Mucosa of stomach (tissue), 1 donor: ENCODE data around the gene IL31RA.

ENCODE experiments used
- H3K27me3 ChIP-seq: one replicate; pipeline ENCODE4 v1.7.0; 2013; ENCODE audit warnings: mild to moderate bottlenecking, low read length; ENCODE audit not compliant: control insufficient read depth, insufficient read depth
- H3K36me3 ChIP-seq: one replicate; pipeline ENCODE4 v1.7.0; 2013; ENCODE audit warnings: low read length; ENCODE audit not compliant: control insufficient read depth, insufficient read depth
- H3K4me1 ChIP-seq: one replicate; pipeline ENCODE4 v1.7.0; 2013; ENCODE audit warnings: mild to moderate bottlenecking, low read length; ENCODE audit not compliant: control insufficient read depth, insufficient read depth
- H3K4me3 ChIP-seq: one replicate; pipeline ENCODE4 v1.7.0; 2013; ENCODE audit warnings: low read length
- H3K9ac ChIP-seq: one replicate; pipeline ENCODE4 v1.7.0; 2013; ENCODE audit warnings: mild to moderate bottlenecking, low read length, moderate library complexity
- H3K9me3 ChIP-seq: one replicate; pipeline ENCODE4 v1.7.0; 2013; ENCODE audit warnings: mild to moderate bottlenecking, low read length, moderate library complexity; ENCODE audit not compliant: control insufficient read depth
- donor health status: Pancreatic carcinoma.

IL31RA gene

GRCh38 chr5:55894135-55894534 lies 43.0 kb downstream of the IL31RA start:
- H3K9me3 ChIP-seq, result no peaks in the 10 kb centered on the region
- H3K36me3 ChIP-seq, result no peaks in the 10 kb centered on the region
- H3K4me3 ChIP-seq, result no peak overlapping the region
- no peaks in the 10 kb centered on the region for H3K4me1 ChIP-seq
- H3K9ac ChIP-seq, result no peak overlapping the region
- H3K27me3 ChIP-seq, result peaks cover 4% of the 10 kb centered on the region

- no peaks in the 10 kb centered on the region for H3K4me1 ChIP-seq
- H3K36me3 ChIP-seq, result no peaks in the 10 kb centered on the region
- H3K9ac ChIP-seq, result no peak overlapping the region
- peaks cover 4% of the 10 kb centered on the region for H3K27me3 ChIP-seq
- no peak overlapping the region for H3K4me3 ChIP-seq
- H3K9me3 ChIP-seq, result no peaks in the 10 kb centered on the region
Measured at GRCh38 chr5:55895346-55895745, 44.2 kb downstream of the IL31RA start.

GRCh38 chr5:55896238-55896637 lies 45.1 kb downstream of the IL31RA start:
- Histone ChIP-seq H3K9ac (no peak overlapping the region), H3K4me3 (no peak overlapping the region), H3K4me1 (no peaks in the 10 kb centered on the region), H3K27me3 (peaks cover 4% of the 10 kb centered on the region), H3K9me3 (no peaks in the 10 kb centered on the region), H3K36me3 (no peaks in the 10 kb centered on the region)

GRCh38 chr5:55896663-55897062 lies 45.5 kb downstream of the IL31RA start:
- H3K36me3 ChIP-seq, result no peaks in the 10 kb centered on the region
- H3K4me3 ChIP-seq, result no peak overlapping the region
- no peak overlapping the region for H3K9ac ChIP-seq
- no peaks in the 10 kb centered on the region for H3K9me3 ChIP-seq
- H3K27me3 ChIP-seq, result peaks cover 4% of the 10 kb centered on the region
- H3K4me1 ChIP-seq, result no peaks in the 10 kb centered on the region

- Histone ChIP-seq H3K27me3 (peaks cover 4% of the 10 kb centered on the region), H3K9ac (no peak overlapping the region), H3K9me3 (no peaks in the 10 kb centered on the region), H3K36me3 (no peaks in the 10 kb centered on the region), H3K4me1 (no peaks in the 10 kb centered on the region), H3K4me3 (no peak overlapping the region)
Measured at GRCh38 chr5:55897206-55897894, 46.2 kb downstream of the IL31RA start.

- no peak overlapping the region for H3K9ac ChIP-seq
- H3K36me3 ChIP-seq, result no peaks in the 10 kb centered on the region
- no peaks in the 10 kb centered on the region for H3K4me1 ChIP-seq
- H3K27me3 ChIP-seq, result peaks cover 4% of the 10 kb centered on the region
- H3K4me3 ChIP-seq, result no peak overlapping the region
- H3K9me3 ChIP-seq, result no peaks in the 10 kb centered on the region
Measured at GRCh38 chr5:55897905-55898304, 46.7 kb downstream of the IL31RA start.

- H3K4me3 ChIP-seq, result no peak overlapping the region
- H3K9me3 ChIP-seq, result no peaks in the 10 kb centered on the region
- no peak overlapping the region for H3K9ac ChIP-seq
- H3K27me3 ChIP-seq, result peaks cover 4% of the 10 kb centered on the region
- H3K4me1 ChIP-seq, result no peaks in the 10 kb centered on the region
- no peaks in the 10 kb centered on the region for H3K36me3 ChIP-seq
Measured at GRCh38 chr5:55899344-55899743, 48.2 kb downstream of the IL31RA start.

GRCh38 chr5:55900068-55900467 lies 48.9 kb downstream of the IL31RA start:
- no peak overlapping the region for H3K4me3 ChIP-seq
- no peaks in the 10 kb centered on the region for H3K36me3 ChIP-seq
- no peaks in the 10 kb centered on the region for H3K4me1 ChIP-seq
- no peaks in the 10 kb centered on the region for H3K9me3 ChIP-seq
- peaks cover 4% of the 10 kb centered on the region for H3K27me3 ChIP-seq
- no peak overlapping the region for H3K9ac ChIP-seq

- no peaks in the 10 kb centered on the region for H3K9me3 ChIP-seq
- H3K27me3 ChIP-seq, result peaks cover 4% of the 10 kb centered on the region
- H3K4me3 ChIP-seq, result no peak overlapping the region
- no peak overlapping the region for H3K9ac ChIP-seq
- no peaks in the 10 kb centered on the region for H3K4me1 ChIP-seq
- no peaks in the 10 kb centered on the region for H3K36me3 ChIP-seq
Measured at GRCh38 chr5:55900776-55901175, 49.6 kb downstream of the IL31RA start.

GRCh38 chr5:55902696-55903095 lies 51.5 kb downstream of the IL31RA start:
- H3K4me1 ChIP-seq, result no peaks in the 10 kb centered on the region
- H3K9ac ChIP-seq, result no peak overlapping the region
- no peaks in the 10 kb centered on the region for H3K36me3 ChIP-seq
- H3K9me3 ChIP-seq, result no peaks in the 10 kb centered on the region
- H3K4me3 ChIP-seq, result no peak overlapping the region
- no peaks in the 10 kb centered on the region for H3K27me3 ChIP-seq

- no peaks in the 10 kb centered on the region for H3K9me3 ChIP-seq
- H3K9ac ChIP-seq, result no peak overlapping the region
- no peaks in the 10 kb centered on the region for H3K36me3 ChIP-seq
- no peaks in the 10 kb centered on the region for H3K4me1 ChIP-seq
- H3K27me3 ChIP-seq, result no peaks in the 10 kb centered on the region
- H3K4me3 ChIP-seq, result no peak overlapping the region
Measured at GRCh38 chr5:55903121-55903701, 52.1 kb downstream of the IL31RA start.

- Histone ChIP-seq H3K27me3 (no peaks in the 10 kb centered on the region), H3K36me3 (no peaks in the 10 kb centered on the region), H3K4me3 (no peak overlapping the region), H3K9me3 (no peaks in the 10 kb centered on the region), H3K9ac (no peak overlapping the region), H3K4me1 (no peaks in the 10 kb centered on the region)
Measured at GRCh38 chr5:55904152-55904551, 53.0 kb downstream of the IL31RA start.
